ENCODE results near the gene TPO. TPM values are rescaled to one million over a fixed set of nuclear protein-coding genes. Genes with fewer than 3 reads are reported as not detected.
"Not testable (repeated sequence)": the region's sequence is repeated elsewhere in the genome, so short reads cannot be mapped to it uniquely, and the experiment has no call there.

TPO gene
- not detected for total RNA-seq

DNA sequence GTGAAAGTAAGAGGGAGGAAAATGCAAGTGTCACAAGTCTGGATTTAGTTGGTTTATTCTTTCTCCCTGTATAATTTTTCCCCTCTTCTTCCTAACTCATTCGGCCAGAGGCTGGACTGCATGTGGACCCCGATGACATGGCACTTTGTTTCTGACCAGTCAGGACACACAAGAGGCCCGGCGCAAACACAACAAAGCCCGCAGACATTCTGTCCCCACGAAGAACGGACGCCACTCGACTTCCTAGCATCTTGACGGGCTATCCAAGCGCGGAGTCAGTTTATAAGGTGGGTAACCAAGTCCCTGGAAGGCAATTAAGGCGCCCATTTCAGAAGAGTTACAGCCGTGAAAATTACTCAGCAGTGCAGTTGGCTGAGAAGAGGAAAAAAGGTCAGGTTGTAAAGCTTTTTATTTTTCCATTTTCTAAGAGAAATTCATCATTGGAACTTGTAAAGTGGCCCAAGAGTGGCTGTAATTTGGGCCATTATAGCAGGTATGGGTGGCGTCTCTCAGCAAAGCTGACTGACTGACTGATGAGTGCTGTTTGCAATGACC lies at the start of gene TPO:
Gene TPO (plus strand): TSS at position 308 of the 555 bp plus-strand sequence. CDS start 946 bp downstream, outside the sequence.
- Mint-ChIP-seq H3K27me3 (ENCODE audit: low read depth) (no peaks in the 10 kb centered on the region), H3K4me3 (no peak within 1 kb of the TSS), H3K27ac (no peak within 1 kb of the TSS), H3K9me3 (no peaks in the 10 kb centered on the region), H3K4me1 (ENCODE audit: low read depth) (no peaks in the 10 kb centered on the region), H3K36me3 (ENCODE audit: low read depth) (no peaks in the 10 kb centered on the region)
- CTCF ChIA-PET: no interaction called here
- DNase-seq: no peak
- intact Hi-C loops (cut with micrococcal nuclease): no loop called here

DNA sequence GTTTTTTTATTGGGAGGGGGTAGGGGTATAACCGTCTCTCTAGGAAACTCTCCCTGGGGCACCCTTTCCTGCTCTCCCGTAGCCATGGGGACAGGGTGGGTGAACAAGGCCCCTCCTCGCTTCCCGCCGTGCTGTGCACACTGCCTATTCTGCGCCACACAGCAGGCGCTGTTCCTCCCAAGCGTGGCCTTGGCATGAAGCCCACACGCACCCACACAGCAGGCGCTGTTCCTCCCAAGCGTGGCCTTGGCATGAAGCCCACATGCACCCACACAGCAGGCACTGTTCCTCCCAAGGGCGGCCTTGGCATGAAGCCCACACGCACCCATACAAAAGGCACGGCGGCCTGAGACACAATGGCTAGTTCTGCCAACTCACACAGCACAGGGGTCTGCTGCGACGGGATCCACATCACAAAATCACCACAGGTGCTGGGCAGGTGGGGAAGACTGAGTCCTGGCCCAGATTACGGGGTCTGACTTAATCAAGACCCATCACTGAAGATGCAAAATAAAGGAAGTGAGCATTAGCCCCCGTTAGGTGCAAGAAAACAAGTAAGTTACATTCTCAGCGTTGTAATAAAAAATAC lies 46.6 kb upstream of the TPO start:
- H3K36me3 Mint-ChIP-seq (ENCODE audit: low read depth): no peaks in the 10 kb centered on the region
- peak; percentile 9 for DNase-seq
- no peak overlapping the region for H3K4me3 Mint-ChIP-seq
- intact Hi-C loops (cut with micrococcal nuclease): no loop called here
- peaks cover 8% of the 10 kb centered on the region for H3K4me1 Mint-ChIP-seq (ENCODE audit: low read depth)
- H3K27me3 Mint-ChIP-seq (ENCODE audit: low read depth): no peaks in the 10 kb centered on the region
- CTCF ChIA-PET: no interaction called here
- H3K9me3 Mint-ChIP-seq: no peaks in the 10 kb centered on the region
- no peak overlapping the region for H3K27ac Mint-ChIP-seq

DNA sequence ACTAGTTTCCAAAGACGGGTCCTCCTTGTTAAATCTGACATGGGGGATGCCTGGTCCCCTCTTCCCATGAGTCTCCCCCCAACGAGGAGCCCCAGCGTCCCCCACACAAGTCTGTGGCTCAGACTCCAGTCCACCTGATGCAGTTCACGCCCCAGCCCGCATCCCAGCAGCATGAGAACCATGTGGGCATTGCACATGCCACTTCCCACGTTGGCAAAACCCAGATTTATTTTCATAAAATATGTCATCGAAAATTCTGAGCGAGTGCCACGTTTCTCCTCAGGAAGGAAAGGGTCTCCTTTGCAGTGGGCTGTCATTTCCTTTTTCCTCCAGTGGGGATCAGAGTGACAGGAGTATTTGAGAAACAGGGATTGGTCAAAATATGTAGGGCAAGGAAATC lies 45.7 kb upstream of the TPO start:
- Mint-ChIP-seq H3K4me1 (ENCODE audit: low read depth) (peaks cover 8% of the 10 kb centered on the region), H3K4me3 (no peak overlapping the region), H3K36me3 (ENCODE audit: low read depth) (no peaks in the 10 kb centered on the region), H3K9me3 (no peaks in the 10 kb centered on the region), H3K27ac (no peak overlapping the region), H3K27me3 (ENCODE audit: low read depth) (no peaks in the 10 kb centered on the region)
- intact Hi-C loops (cut with micrococcal nuclease): no loop called here
- CTCF ChIA-PET: no interaction called here
- DNase-seq: no peak

DNA sequence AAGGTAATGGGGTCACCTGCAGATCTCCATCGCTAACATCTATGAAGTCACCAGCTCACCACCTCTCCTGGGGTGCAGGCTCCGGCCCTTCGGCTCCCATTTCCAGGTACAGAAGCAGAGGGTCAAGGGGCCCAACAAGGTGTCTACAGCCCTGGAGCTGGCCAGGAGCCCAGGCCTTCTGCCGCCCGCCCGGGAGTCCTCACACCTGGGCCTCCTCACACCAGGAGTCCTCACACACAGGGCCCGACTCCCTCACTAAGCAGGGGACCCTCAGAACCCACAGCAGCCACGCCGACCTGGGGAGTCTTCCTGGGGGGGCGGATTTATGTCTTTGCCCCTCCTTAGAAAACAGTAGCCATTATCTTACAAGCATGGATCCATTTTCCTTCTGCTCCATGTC lies 43.4 kb upstream of the TPO start:
- intact Hi-C loops (cut with micrococcal nuclease): no loop called here

DNA sequence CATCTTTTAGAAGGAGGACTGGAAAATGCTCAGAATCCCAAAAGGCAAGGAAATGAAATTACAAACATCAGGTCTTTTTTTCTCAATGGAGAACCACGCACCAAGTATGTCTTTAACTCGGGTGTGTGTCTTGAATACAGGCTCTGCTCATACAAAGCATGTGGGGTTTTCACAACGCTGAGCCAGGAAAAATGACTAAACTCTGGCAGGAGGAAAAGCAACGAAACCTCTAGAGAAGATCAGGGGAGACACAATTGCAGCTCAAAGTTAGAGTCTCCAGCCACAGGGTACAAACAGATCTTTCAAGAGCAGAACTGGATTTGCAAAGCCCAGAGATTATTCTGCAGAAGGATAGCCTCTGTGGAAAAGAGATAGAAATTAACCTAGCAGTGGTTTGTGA lies 42.8 kb upstream of the TPO start:
- intact Hi-C loops (cut with micrococcal nuclease): no loop called here
- no peak for DNase-seq
- CTCF ChIA-PET: no interaction called here
- Mint-ChIP-seq H3K9me3 (no peaks in the 10 kb centered on the region), H3K27me3 (ENCODE audit: low read depth) (no peaks in the 10 kb centered on the region), H3K27ac (no peak overlapping the region), H3K4me1 (ENCODE audit: low read depth) (peaks cover 8% of the 10 kb centered on the region), H3K4me3 (no peak overlapping the region), H3K36me3 (ENCODE audit: low read depth) (no peaks in the 10 kb centered on the region)

More for the DNA sequence above, 43.4 kb upstream of the TPO start:
- DNase-seq: no peak
- Mint-ChIP-seq H3K4me3 (no peak overlapping the region), H3K36me3 (ENCODE audit: low read depth) (no peaks in the 10 kb centered on the region), H3K27ac (no peak overlapping the region), H3K27me3 (ENCODE audit: low read depth) (no peaks in the 10 kb centered on the region), H3K4me1 (ENCODE audit: low read depth) (peaks cover 8% of the 10 kb centered on the region), H3K9me3 (no peaks in the 10 kb centered on the region)
- CTCF ChIA-PET: no interaction called here

DNA sequence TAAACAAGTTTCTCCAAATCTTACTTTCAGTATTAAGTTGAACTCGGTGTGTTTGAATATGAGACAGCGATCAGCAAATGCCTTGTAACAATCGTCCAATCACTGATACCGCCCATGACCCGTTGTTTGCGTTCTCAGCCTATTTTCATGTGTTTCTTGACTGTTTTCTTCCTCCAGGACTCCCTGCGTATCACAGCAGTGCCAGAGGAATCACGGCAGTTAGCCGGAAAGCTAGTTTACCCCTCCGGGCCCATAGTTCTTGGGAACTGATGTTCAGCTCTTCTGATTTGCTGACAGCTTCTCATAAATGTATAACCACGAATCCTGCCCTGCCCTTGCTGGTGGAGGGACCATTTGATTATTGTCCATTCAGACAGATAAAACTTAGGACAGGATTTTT lies 42.2 kb upstream of the TPO start:
- DNase-seq: no peak
- Mint-ChIP-seq H3K36me3 (ENCODE audit: low read depth) (no peaks in the 10 kb centered on the region), H3K27ac (no peak overlapping the region), H3K4me1 (ENCODE audit: low read depth) (peaks cover 8% of the 10 kb centered on the region), H3K9me3 (no peaks in the 10 kb centered on the region), H3K4me3 (no peak overlapping the region), H3K27me3 (ENCODE audit: low read depth) (no peaks in the 10 kb centered on the region)
- intact Hi-C loops (cut with micrococcal nuclease): no loop called here
- CTCF ChIA-PET: interaction anchor here (0.6 kb wide), 1 partner anchor 70 kb away, joined by 3 read pairs; no protein-coding TSS in a partner anchor

DNA sequence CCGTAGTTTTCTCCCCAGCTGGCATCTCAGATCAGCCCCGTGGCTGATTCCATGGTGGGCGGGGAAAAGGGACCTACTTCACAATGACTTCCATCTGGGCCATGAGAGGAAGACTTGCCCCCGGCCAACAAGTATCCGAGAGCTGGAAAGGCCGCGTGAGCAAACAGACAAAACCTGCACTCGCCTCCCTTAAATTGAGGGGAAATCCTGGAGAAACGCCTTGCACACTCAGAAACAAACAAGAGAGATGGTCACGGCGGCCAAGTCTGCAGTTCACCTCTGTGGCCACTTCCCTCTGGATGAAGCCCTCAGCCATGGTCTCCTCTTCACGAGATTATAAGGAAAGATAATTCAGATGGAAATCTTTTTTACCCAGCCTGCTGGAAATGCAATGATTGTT lies 39.4 kb upstream of the TPO start:
- peaks cover 2% of the 10 kb centered on the region for H3K4me1 Mint-ChIP-seq (ENCODE audit: low read depth)
- CTCF ChIA-PET: no interaction called here
- no peak for DNase-seq
- H3K36me3 Mint-ChIP-seq (ENCODE audit: low read depth): no peaks in the 10 kb centered on the region
- intact Hi-C loops (cut with micrococcal nuclease): no loop called here
- no peaks in the 10 kb centered on the region for H3K9me3 Mint-ChIP-seq
- H3K4me3 Mint-ChIP-seq: no peak overlapping the region
- no peaks in the 10 kb centered on the region for H3K27me3 Mint-ChIP-seq (ENCODE audit: low read depth)
- no peak overlapping the region for H3K27ac Mint-ChIP-seq

DNA sequence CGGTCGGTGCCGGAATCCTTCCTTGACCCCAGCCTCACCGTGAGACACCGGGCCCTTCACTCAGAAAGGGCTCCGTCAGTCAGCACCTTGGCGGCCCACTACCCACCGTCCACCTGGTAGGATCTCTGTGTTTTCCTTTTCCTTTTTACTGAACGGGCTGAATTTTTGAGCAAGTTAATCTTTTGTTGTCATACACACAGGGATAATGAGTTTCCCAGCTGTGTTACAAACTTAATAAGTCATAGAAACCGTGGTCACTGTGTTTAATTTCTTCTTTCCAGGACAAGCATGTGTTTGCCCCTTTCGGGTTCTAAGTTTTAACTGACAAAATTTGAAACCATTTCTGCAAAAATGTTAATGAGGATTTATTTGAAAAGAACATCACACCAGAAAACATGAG lies 39.0 kb upstream of the TPO start:
- Mint-ChIP-seq H3K27me3 (ENCODE audit: low read depth) (no peaks in the 10 kb centered on the region), H3K4me3 (no peak overlapping the region), H3K4me1 (ENCODE audit: low read depth) (peaks cover 2% of the 10 kb centered on the region), H3K27ac (no peak overlapping the region), H3K36me3 (ENCODE audit: low read depth) (no peaks in the 10 kb centered on the region), H3K9me3 (no peaks in the 10 kb centered on the region)
- CTCF ChIA-PET: no interaction called here
- intact Hi-C loops (cut with micrococcal nuclease): no loop called here
- no peak for DNase-seq

DNA sequence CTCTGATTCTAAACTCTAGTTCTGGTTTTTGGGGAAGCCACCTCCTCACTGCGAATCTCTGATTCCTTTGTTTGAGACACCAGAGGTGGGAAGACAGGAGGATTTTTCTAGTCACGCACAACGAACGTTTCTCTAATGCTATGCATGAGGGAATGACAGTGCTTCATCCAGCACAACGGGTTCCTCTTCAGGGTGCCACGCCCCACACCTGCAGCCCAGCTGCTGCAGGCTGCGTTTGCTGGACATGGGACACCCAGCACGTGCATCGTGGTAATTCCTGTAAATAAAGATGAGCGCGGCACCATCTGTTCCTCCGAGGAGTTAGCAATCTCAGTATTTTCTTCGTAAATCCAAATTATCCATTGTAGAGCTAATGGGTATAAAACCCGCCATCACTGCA lies 37.5 kb upstream of the TPO start:
- DNase-seq: no peak
- no peak overlapping the region for H3K27ac Mint-ChIP-seq
- CTCF ChIA-PET: no interaction called here
- H3K27me3 Mint-ChIP-seq (ENCODE audit: low read depth): no peaks in the 10 kb centered on the region
- no peak overlapping the region for H3K4me3 Mint-ChIP-seq
- H3K9me3 Mint-ChIP-seq: no peaks in the 10 kb centered on the region
- intact Hi-C loops (cut with micrococcal nuclease): no loop called here
- peaks cover 2% of the 10 kb centered on the region for H3K4me1 Mint-ChIP-seq (ENCODE audit: low read depth)
- no peaks in the 10 kb centered on the region for H3K36me3 Mint-ChIP-seq (ENCODE audit: low read depth)

DNA sequence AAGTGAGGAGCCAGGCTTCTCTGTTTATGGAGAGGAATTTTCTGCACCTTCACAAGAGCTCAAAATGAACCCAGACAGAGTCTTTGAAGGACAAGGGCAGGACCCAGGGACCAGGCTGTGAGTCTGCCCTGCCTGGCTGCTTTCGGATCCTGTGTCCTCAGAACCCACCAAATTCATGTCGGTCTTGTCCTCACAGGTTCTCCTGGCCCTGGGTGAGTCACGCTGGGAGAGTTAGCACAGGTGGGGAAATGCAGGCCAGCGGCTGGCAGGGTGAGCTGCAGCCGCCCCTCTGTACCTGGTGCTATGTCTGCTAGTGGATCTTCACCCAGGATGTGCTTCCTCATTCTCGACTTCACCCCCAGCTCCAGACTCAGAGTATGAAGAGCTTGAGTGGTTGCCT lies 35.8 kb upstream of the TPO start:
- intact Hi-C loops (cut with micrococcal nuclease): no loop called here
- H3K27me3 Mint-ChIP-seq (ENCODE audit: low read depth): no peaks in the 10 kb centered on the region
- CTCF ChIA-PET: no interaction called here
- H3K36me3 Mint-ChIP-seq (ENCODE audit: low read depth): no peaks in the 10 kb centered on the region
- no peaks in the 10 kb centered on the region for H3K4me1 Mint-ChIP-seq (ENCODE audit: low read depth)
- H3K27ac Mint-ChIP-seq: no peak overlapping the region
- DNase-seq: no peak
- H3K4me3 Mint-ChIP-seq: no peak overlapping the region
- H3K9me3 Mint-ChIP-seq: no peaks in the 10 kb centered on the region

DNA sequence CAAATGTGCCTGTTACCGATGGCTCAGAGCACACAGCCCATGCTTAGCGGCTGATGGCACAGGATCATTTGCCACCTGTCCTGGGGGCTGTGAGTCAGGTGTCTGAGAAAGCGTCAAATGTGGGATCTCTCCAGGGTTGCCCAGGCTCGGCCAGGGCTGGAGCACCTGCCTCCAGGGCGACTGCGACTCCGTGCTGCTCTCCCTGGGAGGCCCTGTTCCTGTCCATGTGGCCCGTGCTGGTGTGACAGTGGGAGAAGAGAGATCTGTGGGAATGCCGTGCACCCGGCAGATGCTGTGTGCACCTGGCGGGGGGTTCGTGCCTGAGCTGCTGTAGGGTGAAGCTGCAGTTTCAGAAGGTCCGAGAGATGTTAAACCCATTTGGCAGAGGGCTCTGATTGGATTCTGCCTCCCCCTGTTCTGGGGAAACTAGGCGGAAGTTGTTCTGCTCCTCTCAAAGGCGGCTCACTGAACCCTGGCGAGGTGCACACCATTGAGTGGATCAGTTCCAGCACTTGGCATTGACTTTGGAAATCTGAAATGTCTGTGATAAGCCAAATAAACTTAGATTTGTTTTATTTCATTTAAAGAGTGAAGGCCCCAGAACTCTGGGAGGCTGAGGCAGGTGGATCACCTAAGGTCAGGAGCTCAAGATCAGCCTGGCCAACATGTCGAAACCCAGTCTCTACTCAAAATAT lies 34.7 kb upstream of the TPO start:
- CTCF ChIA-PET: no interaction called here
- no peaks in the 10 kb centered on the region for H3K36me3 Mint-ChIP-seq (ENCODE audit: low read depth)
- H3K9me3 Mint-ChIP-seq: no peaks in the 10 kb centered on the region
- intact Hi-C loops (cut with micrococcal nuclease): no loop called here
- no peak overlapping the region for H3K27ac Mint-ChIP-seq
- no peak overlapping the region for H3K4me3 Mint-ChIP-seq
- no peaks in the 10 kb centered on the region for H3K27me3 Mint-ChIP-seq (ENCODE audit: low read depth)
- no peak for DNase-seq
- H3K4me1 Mint-ChIP-seq (ENCODE audit: low read depth): no peaks in the 10 kb centered on the region

DNA sequence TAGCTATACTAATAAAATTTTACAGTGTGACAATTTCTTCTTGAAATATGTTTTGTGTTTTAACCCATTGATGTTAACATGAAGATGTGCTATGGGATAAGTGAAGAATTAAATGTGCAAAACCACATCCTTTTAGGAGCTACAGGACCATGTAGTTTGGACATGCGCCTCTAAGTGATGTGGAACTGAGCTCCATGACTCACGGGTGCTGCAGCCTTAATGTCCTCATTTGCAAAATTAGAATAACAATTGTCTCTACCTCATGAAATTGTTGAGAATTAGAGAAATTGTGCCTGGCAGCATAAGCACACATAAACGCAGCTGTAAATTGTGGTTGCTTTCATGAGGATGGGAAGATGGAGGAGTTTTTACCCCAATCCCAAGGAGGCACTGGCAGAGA lies 31.6 kb upstream of the TPO start:
- no peak for DNase-seq
- H3K27ac Mint-ChIP-seq: no peak overlapping the region
- H3K9me3 Mint-ChIP-seq: peaks cover 3% of the 10 kb centered on the region
- intact Hi-C loops (cut with micrococcal nuclease): no loop called here
- peaks cover 3% of the 10 kb centered on the region for H3K27me3 Mint-ChIP-seq (ENCODE audit: low read depth)
- CTCF ChIA-PET: no interaction called here
- H3K36me3 Mint-ChIP-seq (ENCODE audit: low read depth): peaks cover 4% of the 10 kb centered on the region
- H3K4me1 Mint-ChIP-seq (ENCODE audit: low read depth): no peaks in the 10 kb centered on the region
- H3K4me3 Mint-ChIP-seq: no peak overlapping the region

DNA sequence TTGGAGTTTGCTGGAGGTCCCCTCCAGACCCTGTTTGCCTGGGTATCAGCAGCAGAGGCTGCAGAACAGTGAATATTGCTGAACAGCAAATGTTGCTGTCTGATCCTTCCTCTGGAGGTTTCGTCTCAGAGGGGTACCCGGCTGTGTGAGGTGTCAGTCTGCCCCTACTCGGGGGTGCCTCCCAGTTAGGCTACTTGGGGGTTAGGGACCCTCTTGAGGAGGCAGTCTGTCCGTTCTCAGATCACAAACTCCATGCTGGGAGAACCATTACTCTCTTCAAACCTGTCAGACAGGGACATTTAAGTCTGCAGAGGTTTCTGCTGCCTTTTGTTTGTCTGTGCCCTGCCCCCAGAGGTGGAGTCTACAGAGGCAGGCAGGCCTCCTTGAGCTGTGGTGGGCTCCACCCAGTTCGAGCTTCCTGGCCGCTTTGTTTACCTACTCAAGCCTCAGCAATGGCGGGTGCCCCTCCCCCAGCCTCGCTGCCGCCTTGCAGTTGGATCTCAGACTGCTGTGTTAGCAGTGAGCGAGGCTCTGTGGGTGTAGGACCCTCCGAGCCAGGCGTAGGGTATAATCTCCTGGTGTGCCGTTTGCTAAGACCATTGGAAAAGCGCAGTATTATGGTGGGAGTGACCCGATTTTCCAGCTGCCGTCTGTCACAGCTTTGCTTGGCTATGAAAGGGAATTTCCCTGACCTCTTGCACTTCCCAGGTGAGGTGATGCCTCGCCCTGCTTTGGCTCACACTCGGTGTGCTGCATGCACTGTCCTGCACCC lies 25.1 kb upstream of the TPO start:
- H3K36me3 Mint-ChIP-seq (ENCODE audit: low read depth); H3K27me3 Mint-ChIP-seq (ENCODE audit: low read depth); intact Hi-C loops (cut with micrococcal nuclease); H3K27ac Mint-ChIP-seq; H3K9me3 Mint-ChIP-seq; CTCF ChIA-PET; H3K4me3 Mint-ChIP-seq; DNase-seq: not testable (repeated sequence)
- H3K4me1 Mint-ChIP-seq (ENCODE audit: low read depth): peaks cover 10% of the 10 kb centered on the region

All from activated naive CD4-positive, alpha-beta T cell treated with anti-CD3 and anti-CD28 coated beads for 36 hours (primary cell).